Sciatic nerve (tissue), 2 donors: ENCODE data around the gene APCDD1L. TPM values are rescaled to one million over a fixed set of nuclear protein-coding genes. Genes with fewer than 3 reads are reported as not detected.

ENCODE experiments used
- ATAC-seq: fragments of 200-7000 bp; cut with Tn5 transposase; one replicate; pipeline ENCODE4 v1.9.1; 2020; ENCODE audit warnings: mild to moderate bottlenecking, moderate library complexity
- DNase-seq: peaks from one replicate; pipeline ENCODE4 v3.0.0-alpha.2; 2020; ENCODE audit warnings: low spot score
- intact Hi-C: fragments of 100-400 bp; cut with DNase I; formaldehyde crosslinking; loops from one replicate; pipeline ENCODE4 v1.14.2; 2022
- total RNA-seq: library from RNA; stranded (reverse); fragmentation: NEBNext Ultra II Directional; extraction: Animal tissue kit (Norgen Biotek cat#: 25700); gene quantifications from one replicate; pipeline ENCODE4 v1.2.1, GENCODE V29; 2021
- donor health status: DM: no; HTN: no; CAD: no.
- donor health status: DM: no; HTN: no; CAD: no.

APCDD1L gene
- total RNA-seq, 1 donor from 2014 or later = 0.53 TPM

DNA sequence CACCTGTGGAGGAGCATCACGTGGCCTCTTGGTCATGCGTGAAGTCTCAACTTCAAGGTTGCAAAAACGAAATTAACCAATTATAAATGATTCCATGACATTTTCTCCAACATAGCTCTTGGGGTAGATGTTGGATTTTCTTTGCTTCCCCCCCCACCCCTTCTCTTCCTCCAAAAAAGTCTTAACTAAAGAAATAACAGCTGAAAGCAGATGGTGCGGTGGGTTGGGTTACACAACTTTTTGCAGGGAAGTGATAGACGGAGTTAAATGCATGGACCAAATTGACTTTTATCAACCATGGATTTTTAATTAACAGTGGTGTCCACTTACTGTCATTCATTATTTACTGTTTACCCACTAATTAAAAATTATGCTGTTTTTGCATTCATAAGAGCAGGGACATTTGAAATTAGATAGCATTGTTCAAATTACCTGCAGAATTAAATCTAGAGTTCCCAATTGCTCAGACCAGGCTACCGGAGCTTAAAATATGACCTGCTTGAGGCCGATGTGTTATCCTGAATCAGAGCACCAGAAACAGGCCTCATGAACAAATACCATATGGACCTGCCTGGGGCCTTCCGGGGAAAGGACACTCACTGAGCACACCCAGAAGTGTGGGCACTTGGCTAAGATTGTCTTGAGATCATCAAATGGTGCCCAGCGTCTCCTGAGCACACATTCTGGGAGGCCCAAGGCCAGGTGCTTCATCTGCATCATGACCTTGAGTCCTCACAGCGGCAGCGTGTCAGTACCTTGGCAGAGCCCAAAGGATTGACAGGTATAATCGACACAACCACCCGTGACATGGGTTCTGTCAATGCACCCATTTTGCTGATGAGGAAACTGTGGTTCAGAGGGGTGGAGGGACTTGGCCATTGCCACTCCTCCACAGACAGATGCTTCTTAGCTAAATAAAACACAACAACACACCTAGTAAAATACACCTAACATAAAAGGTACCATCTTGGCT lies 41.5 kb downstream of the APCDD1L start:
- DNase-seq = no peak
- no peak for ATAC-seq
- intact Hi-C loops = loop anchor here (5.0 kb wide), 1 partner anchor 1844 kb away; no protein-coding TSS in a partner anchor

DNA sequence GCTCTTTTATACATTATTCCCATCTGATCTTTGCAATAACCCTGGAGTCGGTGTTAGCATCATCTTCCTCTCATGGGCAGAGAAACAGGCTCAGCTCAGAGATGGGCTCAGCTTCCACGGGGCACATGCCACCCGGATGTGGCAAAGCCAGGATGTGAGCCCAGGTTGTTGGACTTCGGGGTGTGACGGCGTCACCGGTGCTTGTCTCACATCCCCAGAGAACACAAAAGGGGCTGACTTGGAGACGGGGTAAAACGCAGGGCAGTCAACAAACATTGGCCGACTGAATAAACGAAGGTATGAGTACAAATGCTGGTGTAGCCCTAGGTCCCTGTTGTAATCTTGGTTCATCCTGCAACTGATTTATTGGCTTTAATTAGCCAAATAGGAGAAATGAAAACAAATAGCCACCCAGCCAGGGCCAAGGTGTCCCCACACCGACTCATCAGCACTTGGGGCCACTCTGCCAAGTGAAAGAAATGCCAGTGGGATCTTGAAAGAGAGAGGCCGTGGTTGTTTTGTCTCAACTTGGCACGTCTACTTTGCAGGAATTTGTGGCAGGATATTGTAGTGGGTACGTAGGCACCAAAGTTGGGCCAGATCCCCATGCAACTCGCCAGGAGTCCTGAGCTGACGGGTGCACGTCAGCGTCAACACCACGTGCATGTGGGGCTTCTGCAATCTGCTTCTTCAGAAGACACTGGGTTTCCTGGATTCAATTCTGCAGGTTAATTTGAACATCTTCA lies 42.8 kb downstream of the APCDD1L start:
- DNase-seq = no peak
- ATAC-seq = no peak
- intact Hi-C loops = loop anchor here (5.0 kb wide), 1 partner anchor 1845 kb away; no protein-coding TSS in a partner anchor

DNA sequence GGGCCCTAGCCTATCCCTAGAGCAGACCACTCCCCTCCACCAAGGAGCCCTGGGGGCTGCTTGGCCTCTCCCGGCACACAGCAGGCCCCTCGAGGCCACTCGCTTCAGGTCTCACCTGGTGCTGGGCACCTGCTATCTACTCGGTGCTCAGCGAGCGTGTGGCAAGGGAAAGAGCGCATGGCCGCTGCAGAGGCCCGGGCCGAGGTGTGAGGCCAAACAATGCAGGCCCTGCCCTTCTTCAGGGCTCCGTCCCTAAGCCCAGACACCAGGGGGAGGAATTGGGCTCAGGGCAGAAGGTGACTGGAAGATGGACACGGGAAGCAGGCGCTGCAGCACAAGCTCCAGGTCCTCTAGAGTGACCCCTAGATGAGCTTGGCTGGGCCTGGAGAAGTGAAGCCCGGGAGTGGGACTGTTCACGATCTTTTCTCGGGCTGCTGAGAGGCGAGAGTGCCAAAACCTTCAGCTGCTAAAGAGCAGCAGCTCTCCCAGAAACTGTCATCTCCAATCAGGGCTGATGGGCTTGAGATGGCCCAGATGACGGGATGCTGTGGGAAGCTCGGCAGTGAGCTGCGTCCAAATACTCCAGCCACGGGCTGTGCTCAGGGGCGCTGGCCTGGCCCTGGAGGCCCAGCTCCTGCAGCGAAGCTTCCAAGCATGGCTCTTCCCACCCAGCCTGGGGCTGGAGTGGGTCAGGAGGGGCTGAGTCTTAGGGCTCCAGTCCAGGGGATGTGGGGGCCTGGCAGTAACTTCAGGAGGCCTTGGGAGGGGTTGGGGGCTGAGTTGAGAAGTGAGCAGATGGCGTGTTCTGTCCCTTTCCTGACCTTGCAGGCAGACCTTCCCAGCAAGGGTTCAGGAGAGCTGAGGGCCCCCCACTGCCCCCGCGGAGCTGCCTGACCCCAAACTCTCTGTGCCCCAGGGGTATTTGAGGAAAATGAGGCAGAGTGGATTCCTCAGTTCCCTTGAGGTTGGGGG lies 43.7 kb downstream of the APCDD1L start:
- intact Hi-C loops = loop anchor here (5.0 kb wide), 1 partner anchor 1846 kb away; no protein-coding TSS in a partner anchor
- peak; percentile 86 for ATAC-seq
- no peak for DNase-seq

DNA sequence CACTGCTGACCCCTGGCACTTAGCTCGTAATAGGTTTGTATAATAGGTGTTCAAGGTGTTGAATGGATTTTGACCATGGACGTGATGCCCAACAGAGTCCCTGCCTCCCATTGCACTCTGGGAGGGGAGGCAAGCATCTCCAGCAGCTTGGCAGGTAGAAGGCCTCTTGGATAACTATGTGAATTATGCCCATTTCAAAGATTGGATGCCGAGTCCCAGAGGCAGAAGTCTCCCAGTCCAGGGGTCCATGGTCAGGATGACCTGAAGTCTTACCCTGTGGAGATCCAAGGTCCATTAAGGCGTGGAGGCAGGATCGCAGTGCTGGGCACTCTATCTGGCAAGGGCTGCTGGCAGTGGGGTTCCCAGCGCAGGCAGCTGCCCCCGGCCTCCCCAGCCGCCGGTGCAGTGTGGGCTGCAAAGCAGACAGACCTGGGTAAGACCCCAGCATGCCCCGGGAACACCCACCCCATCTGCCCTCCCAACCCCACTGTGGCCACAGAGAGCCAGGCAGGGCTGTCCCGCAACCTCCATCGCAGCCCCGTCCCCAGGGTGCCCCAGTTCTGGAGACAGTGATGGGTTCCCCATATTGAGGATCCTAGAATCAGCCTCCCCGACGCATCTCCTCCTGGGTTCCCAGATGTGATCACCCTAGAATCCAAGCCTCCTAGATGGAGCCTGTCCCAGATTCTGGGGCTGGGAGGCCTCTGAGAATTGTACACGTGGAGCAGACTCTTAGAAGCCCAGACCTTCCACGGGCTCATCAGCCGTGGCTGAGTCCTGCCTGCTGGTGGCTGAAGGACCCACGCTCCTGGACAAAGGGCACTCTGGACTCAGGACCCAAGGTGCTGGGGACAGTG lies 44.6 kb downstream of the APCDD1L start:
- DNase-seq (no peak), ATAC-seq (peak; percentile 12)
- intact Hi-C loops = loop anchor here (5.0 kb wide), 1 partner anchor 1847 kb away; no protein-coding TSS in a partner anchor

DNA sequence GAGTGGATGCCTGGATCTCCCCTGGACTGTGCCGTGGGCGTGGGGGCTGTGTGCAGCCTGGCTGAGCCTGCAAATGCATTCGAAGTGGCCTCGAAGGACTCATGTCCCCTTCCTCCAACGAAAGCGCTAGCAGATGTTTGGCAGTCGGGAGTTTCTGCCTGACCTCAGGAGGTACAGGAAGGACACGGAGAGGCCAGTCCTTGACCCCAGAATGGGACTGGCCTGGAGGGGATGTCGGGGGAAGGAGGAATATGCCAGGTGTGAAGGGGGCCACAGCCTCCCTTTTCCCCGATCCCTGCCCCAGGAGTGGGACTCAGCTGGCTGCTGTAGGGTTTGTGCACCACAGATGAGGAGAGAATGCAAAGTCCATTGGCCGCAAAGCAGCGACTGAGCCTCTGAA lies 45.6 kb downstream of the APCDD1L start:
- DNase-seq (no peak), ATAC-seq (no peak)
- intact Hi-C loops = loop anchor here (5.0 kb wide), 1 partner anchor 1848 kb away; no protein-coding TSS in a partner anchor

DNA sequence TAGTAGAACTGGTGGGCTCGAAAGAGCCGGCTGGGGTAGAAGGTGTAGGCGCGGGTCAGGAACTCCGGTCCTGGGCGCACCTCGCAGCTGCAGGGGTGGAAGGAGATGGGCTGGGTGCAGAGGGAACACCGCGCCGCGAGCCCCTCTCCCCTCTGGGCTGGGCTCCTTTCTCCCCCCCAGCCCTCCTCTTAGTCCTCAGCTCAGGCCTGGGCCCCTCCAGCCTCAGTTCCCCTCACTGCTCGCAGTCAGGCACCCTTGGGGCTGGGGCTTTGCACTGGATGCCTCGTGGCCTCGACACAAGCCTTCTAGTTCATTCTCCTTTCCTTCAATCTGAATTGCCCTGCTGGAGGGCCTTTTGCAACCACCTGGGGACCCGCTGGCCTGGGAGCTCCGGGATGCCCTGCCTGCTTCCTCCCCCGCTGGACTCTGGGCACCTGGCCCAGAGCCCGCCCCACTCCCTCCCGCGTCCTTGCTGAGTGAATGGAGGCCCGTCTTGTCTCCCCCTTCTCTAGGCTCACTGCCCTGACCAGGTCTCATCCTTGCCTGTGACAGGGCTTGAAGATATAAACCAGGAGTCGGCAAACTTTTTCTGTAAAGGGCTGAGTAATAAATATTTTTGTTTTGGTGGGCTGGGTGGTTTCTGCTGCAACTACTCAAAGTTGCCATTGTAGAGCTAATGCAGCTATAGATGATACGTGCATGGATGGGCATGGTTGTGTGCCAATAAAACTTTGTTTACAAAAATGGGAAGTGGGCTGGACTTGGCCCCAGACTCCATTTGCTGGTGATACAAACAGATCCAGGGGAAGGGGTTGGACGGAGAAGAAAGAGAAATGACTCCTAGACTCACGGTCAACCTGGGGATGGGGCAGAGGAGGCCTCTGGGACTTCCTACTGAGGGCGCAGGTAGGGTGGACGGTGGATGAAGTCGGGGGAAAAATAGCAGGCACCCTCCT lies 47.3 kb downstream of the APCDD1L start:
- intact Hi-C loops = no loop called here
- no peak for DNase-seq
- no peak for ATAC-seq

DNA sequence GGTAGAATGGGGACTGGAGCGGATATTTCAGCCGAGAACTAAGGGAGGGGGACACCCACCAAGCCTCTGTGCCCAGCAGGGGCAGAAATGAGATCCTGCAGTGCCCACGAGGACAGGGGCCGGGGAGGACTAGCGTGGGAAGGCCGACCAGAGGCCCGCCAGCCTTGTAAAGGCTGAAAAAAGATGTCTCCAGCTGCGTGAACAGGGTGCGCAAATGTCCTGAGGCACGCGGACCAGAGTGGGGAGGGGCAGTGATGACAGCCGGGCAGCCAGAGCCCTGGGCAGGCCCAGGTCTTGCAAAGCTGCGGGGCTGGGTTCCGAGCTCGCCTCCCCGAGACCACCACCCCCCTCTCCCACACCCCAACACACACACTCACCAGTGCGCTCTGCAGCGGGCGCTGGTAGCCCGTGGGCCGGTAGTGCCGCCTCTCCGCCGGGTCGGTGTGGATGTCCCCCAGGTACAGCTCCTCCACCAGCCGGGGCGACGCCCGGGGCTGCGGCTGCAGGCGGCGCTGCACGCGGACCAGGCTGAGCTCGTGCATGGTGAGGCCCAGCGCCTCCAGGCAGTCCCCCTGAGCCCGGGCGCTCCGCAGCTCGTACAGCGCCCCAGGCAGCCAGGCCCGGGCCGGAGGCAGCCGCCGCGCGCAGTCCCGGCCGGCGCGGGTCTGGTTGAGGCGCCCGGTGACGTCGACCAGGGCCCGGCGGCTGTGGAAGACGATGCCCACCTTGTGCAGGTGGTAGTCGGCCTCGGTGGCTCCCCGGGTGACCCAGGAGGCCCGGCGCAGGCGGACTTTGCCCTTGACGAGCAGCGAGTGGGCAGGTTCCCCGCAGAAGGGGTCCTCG lies 48.2 kb downstream of the APCDD1L start:
- intact Hi-C loops = no loop called here
- no peak for DNase-seq
- no peak for ATAC-seq

DNA sequence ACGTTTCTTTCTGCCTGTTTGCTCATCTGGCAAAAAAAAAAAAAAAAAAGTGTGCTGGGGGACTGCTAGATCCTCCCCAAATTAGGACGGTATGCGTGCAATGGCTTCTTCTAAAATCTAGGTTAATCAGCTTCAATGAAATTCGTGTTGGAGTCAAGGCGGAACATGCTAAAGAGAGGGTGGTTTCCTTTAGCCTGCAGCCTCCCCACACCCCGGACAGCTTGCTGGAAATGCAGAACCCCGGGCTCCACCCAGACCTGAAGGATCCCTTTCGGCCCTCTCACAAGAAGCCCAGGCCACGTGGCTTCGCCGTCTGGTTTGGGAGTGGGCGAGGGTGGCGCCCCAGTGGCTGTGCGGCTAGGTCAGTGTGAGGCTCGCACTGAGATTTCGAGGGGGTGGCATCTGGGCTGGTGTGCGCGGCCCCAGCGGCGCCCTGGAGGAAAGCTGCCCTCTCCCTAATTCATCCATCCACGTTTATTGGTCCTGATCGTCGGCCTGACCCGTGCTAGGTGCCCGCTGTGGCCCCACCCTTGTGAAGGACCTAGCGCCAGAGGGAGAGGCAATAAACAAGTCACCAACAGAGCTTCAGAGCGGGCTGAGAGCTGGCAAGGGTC lies 49.0 kb downstream of the APCDD1L start:
- ATAC-seq (no peak), DNase-seq (no peak)
- intact Hi-C loops = no loop called here

DNA sequence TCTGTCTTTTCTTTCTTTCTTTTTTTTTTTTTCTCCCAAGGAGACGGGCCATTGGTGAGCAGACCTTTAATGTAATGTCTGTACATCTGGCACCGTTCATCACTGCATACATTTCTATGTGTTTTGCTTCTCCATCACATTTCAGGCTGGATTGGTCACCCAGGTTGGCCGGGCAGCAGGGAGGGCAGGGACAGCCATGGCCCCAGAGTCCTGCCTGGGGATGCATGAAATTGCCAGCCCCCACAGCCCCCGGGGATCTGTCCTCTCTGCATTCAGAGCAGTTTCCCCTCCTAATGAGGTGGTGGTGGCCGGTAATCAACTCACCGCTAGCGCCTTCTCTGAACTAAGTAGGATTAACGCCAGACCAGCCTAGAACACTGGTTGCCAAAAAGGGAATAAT lies 50.4 kb downstream of the APCDD1L start:
- ATAC-seq = no peak
- intact Hi-C loops = loop anchor here (5.0 kb wide), 1 partner anchor 983 kb away; no protein-coding TSS in a partner anchor
- DNase-seq = no peak

DNA sequence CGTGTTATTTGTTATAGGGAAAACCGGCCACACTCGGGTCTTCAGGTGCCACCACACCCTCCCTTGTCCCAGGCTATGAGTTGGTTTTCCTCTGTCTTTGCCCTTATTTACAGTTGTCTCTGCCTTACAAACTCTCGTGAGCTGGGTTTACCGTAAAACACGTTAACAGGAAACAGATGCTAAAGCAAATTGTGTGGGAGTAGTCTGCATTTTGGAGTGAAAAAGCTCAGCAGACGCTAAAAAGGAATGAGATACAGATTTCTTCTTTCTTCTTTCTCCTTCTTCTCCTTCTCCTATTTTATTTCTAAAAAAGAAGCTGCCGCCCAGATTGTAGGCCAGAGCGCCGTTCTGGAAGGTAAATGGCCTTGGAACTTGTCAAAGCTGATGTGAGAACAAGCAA lies 51.9 kb downstream of the APCDD1L start:
- DNase-seq (no peak), ATAC-seq (no peak)
- intact Hi-C loops = loop anchor here (5.0 kb wide), 1 partner anchor 981 kb away; no protein-coding TSS in a partner anchor

DNA sequence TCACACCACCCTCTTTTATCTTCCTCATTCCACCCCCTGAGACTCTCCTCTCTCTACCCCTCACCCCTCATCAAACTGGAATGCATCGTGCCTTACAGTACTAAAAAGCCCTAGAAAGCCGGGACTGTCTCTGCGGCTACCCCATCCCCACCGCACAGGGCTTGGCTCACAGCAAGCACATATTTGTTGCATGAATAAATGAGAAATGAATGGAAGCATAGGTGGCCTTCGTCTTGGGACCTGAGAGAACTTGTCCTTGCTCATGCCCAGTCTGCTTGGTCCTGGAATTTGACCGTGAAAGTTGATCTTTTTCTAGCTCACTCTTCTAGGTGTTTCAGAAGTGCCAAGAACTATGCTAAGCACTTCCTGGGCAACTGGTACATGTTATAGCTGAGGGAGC lies 53.3 kb downstream of the APCDD1L start:
- ATAC-seq (no peak), DNase-seq (no peak)
- intact Hi-C loops = loop anchor here (1.0 to 5.0 kb wide), 2 partner anchors 46 to 980 kb away; no protein-coding TSS in a partner anchor

DNA sequence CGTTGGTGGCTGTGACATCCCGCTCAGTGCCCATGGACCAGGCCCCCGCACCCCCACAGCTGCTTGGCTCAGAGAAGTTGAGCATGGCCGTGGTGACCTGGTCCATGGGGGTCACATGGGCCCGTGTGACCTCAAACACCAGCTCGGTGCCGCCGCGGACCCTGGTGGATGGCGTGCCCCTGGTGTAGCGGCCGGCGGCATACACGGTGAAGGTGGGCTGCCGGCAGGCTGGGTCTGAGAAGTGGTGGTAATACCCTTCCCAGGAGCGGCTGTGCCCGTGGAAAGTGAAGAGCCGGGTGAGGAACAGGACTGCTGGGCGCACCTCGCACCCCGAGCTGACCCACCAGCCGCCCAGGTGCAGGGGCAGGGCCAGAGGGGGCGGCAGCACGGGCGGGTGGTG lies 54.1 kb downstream of the APCDD1L start:
- no peak for DNase-seq
- no peak for ATAC-seq
- intact Hi-C loops = loop anchor here (1.0 to 5.0 kb wide), 2 partner anchors 47 to 979 kb away; no protein-coding TSS in a partner anchor

DNA sequence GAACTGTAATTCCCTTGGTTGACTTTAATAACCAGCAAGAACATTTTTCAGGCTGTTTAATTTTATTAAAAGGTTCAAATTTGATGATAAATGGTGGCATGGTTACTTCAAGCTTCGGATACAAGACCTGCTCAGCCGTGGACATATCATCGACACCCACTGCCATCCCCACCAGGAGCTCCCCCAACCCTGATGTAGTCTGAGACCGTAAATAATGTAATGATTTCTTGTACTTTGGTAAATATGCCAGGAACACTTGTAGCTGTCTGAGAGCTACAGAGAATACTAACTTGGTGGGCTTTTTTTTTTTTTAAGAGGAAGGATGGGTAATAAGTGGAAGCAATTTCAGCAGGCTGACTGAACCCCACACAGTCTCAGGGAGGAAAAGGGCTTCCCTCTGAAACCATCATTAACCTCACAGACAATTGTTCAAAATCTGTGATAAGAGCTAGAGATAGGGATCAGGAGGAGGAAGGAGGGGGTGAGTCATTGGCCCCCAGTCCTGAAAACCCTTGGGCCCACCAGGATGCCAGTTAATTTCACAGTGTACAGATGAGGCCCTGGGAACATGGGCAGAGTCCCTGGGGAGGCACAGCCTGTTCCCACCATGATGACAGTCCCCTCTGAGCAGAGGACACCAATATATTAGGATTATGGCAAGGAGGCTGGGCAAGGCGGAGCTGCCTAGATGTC lies 56.0 kb downstream of the APCDD1L start:
- intact Hi-C loops = no loop called here
- ATAC-seq (no peak), DNase-seq (no peak)

DNA sequence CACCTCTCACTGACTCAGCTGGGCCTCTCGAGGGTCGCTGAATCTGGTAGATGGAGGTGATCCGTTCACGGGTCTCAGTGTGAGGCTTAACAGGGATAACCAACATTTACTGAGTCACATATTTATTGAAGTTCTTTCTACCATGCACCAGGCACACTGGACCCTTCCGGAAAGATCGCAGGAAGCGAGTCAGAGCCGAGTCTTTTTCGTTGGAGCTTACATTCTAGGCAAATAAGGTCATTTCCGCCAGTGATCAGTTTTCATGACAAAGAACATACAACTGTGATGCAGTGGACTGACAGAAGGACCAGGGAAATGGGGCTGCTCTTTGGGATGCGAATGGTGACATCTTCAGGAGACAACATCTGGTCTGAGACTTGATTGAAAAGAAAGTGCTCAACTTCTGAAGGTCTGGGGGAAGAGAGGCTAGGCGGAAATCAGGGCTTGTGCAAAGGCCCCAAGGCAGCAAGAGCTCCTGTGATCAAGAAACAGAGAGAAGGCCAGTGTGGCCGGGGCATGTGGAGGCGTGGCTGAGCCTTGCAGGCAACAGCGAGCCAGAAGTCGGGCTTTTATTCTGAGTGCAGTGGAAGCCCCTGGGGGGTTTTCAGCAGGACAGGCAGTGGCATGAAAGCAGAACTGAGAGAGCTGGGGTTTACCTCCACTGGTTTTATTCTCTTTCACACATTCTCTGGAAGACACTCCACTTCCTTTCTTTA lies 56.7 kb downstream of the APCDD1L start:
- ATAC-seq = no peak
- DNase-seq = no peak
- intact Hi-C loops = no loop called here
